SK-N-MC (cell line): ENCODE results near the gene RCBTB1.

Experiments used
- EZH2 ChIP-seq: fragments of 200-600 bp; sonication (generic); IDR thresholded peaks from one replicate; pipeline ENCODE4 v1.6.1; 2017; ENCODE audit warnings: antibody characterized with exemption
- POLR2AphosphoS5 ChIP-seq: IDR thresholded peaks from 2 replicates; pipeline ENCODE4 v1.6.1; 2012; ENCODE audit warnings: mild to moderate bottlenecking, low read depth, low read length, borderline replicate concordance

- TF ChIP-seq POLR2AphosphoS5 = no peak
- TF ChIP-seq EZH2 = no peak
Observed at GRCh38 chr13:49596221-49596620, 10.9 kb upstream of the RCBTB1 start.
